HepG2 (cell line): Measurements from ENCODE around the gene TPTE2. TPM values are rescaled to one million over a fixed set of nuclear protein-coding genes. Genes with fewer than 3 reads are reported as not detected.
"Not testable (repeated sequence)": the region's sequence is repeated elsewhere in the genome, so short reads cannot be mapped to it uniquely, and the experiment has no call there.

Source experiments
- ATAC-seq: fragments of 200-7000 bp; cut with Tn5 transposase; 3 replicates; pipeline ENCODE4 v1.9.1; 2020; ENCODE audit warnings: mild to moderate bottlenecking, moderate library complexity
- BruUV-seq: library from RNA; stranded (reverse); fragments of 400-500 nt; replicated peaks from 2 replicates; lab custom pipeline; 2021; lab: Mats Ljungman, UMichigan
- CTCF ChIA-PET: fragments of 300-600 bp; formaldehyde crosslinking; extraction: SDS; loops from one replicate; lab custom pipeline; 2021; ENCODE audit warnings: low total read pairs, inconsistent platforms, low intra/inter-chr PET ratio; lab: Yijun Ruan, JAX
- POLR2A ChIA-PET: fragments of 350-600 bp; sonication (Branson Sonifier 250); formaldehyde crosslinking; loops from one replicate; lab custom pipeline; 2020; ENCODE audit warnings: antibody characterized with exemption, inconsistent platforms; lab: Yijun Ruan, JAX
- DNase-seq: peaks from one replicate; pipeline ENCODE4 v3.0.0-alpha.2; 2015; ENCODE audit warnings: low spot score
- FAIRE-seq: peaks from 3 replicates; lab custom pipeline; 2011; peaks lifted over from hg19 to GRCh38; lab: Jason Lieb, UNC
- H2AFZ ChIP-seq: one replicate; pipeline ENCODE4 v1.6.1; 2011; ENCODE audit warnings: low read length, inconsistent platforms
- H3K27ac ChIP-seq: fragments of 300-600 bp; 3 replicates; pipeline ENCODE4 v1.8.0; 2011; ENCODE audit warnings: mixed run types, mild to moderate bottlenecking, mixed read lengths, low read length, inconsistent platforms; ENCODE audit not compliant: insufficient read depth; ENCODE audit errors: extremely low read length
- H3K27me3 ChIP-seq, 2 experiments: fragments of 200-600 bp in 1 of 2; 2 replicates in 1 of 2; 3 replicates in 1 of 2; pipeline versions ENCODE4 v1.6.0 to v1.8.0; 2011; ENCODE audit warnings: low read length in 2 of 2, mild to moderate bottlenecking in 2 of 2, moderate library complexity in 2 of 2, inconsistent platforms in 1 of 2; ENCODE audit not compliant: insufficient read depth in 2 of 2, control insufficient read depth in 1 of 2
- H3K36me3 ChIP-seq, 2 experiments: fragments of 200-600 bp in 1 of 2; replicated peaks in 1 of 2; 2 replicates in 1 of 2; 3 replicates in 1 of 2; pipeline versions ENCODE4 v1.5.1 to v1.8.0; 2011; ENCODE audit warnings: low read length in 2 of 2, inconsistent platforms in 1 of 2; ENCODE audit not compliant: insufficient read depth in 2 of 2, control insufficient read depth in 1 of 2
- H3K4me1 ChIP-seq: 2 replicates; pipeline ENCODE4 v1.5.1; 2012; ENCODE audit warnings: low read length, inconsistent platforms; ENCODE audit not compliant: insufficient read depth
- H3K4me2 ChIP-seq: 2 replicates; pipeline ENCODE4 v1.6.0; 2011; ENCODE audit warnings: low read depth, low read length, inconsistent platforms
- H3K4me3 ChIP-seq, 3 experiments: fragments of 200-600 bp in 1 of 3; sonication (generic), shearing (Covaris generic) in 1 of 3; replicated peaks in 1 of 3; 2 replicates each; pipeline ENCODE4 v1.5.1; 2011 to 2016; ENCODE audit warnings: low read length in 3 of 3, inconsistent platforms in 2 of 3, low read depth in 2 of 3, mild to moderate bottlenecking in 2 of 3, control low read depth in 1 of 3, mixed read lengths in 1 of 3; ENCODE audit not compliant: insufficient read depth in 1 of 3
- H3K79me2 ChIP-seq: one replicate; pipeline ENCODE4 v1.6.1; 2011; ENCODE audit warnings: low read length, inconsistent platforms; ENCODE audit not compliant: insufficient read depth
- H3K9ac ChIP-seq: 2 replicates; pipeline ENCODE4 v1.6.0; 2011; ENCODE audit warnings: mild to moderate bottlenecking, low read depth, low read length, inconsistent platforms; ENCODE audit not compliant: insufficient read depth
- H3K9me3 ChIP-seq: 2 replicates; pipeline ENCODE4 v1.5.1; 2012; ENCODE audit warnings: mild to moderate bottlenecking, low read length
- H4K20me1 ChIP-seq: 2 replicates; pipeline ENCODE4 v1.6.0; 2011; ENCODE audit warnings: inconsistent platforms, mild to moderate bottlenecking, low read length, moderate library complexity; ENCODE audit not compliant: insufficient read depth
- CTCF ChIP-seq: sonication (generic); formaldehyde crosslinking; IDR thresholded peaks from 2 replicates; pipeline ENCODE4 v1.5.0; 2020; ENCODE audit warnings: mild to moderate bottlenecking, missing genetic modification reagents, moderate library complexity
- FOXP1 ChIP-seq, 2 experiments: fragments of 450-650 bp in 1 of 2; IDR thresholded peaks; 2 replicates each; pipeline ENCODE4 v1.6.1; 2017 to 2018; ENCODE audit warnings: antibody characterized with exemption in 1 of 2
- RAD21 ChIP-seq: fragments of 450-650 bp; formaldehyde crosslinking; IDR thresholded peaks from 2 replicates; pipeline ENCODE4 v1.5.0; 2020; ENCODE audit warnings: mild to moderate bottlenecking
- STAG1 ChIP-seq: sonication (generic); formaldehyde crosslinking; IDR thresholded peaks from 2 replicates; pipeline ENCODE4 v1.4.0; 2020; ENCODE audit warnings: missing genetic modification reagents
- ZNF12 ChIP-seq: sonication (generic); formaldehyde crosslinking; IDR thresholded peaks from 2 replicates; pipeline ENCODE4 v1.5.0; 2020; ENCODE audit warnings: missing genetic modification reagents
- WGBS: methylation state at CpG from one replicate; pipeline ENCODE4 v1.1.6; 2017; ENCODE audit warnings: low lambda C conversion rate; 5-methylcytosine and 5-hydroxymethylcytosine counted together
- in situ Hi-C: cut with HindIII; loops from 2 replicates; pipeline ENCODE4 v1.10.0; 2017; ENCODE audit warnings: low pct_unique_long_range_greater_than_20kb; ENCODE audit not compliant: extremely low pct_ligation_motif_present
- intact Hi-C: fragments of 100-400 bp; cut with micrococcal nuclease; formaldehyde crosslinking; loops from one replicate; pipeline ENCODE4 v1.10.0; 2022; ENCODE audit not compliant: unreplicated experiment
- polyA plus RNA-seq, 8 experiments: library from polyadenylated mRNA; depleted of rRNA in 3 of 8; stranded (reverse) in 7 of 8; unstranded in 1 of 8; fragments of >200 nt; fragmentation: Illumina TruSeq in 4 of 8; extraction: Trizol in 4 of 8; gene quantifications; 2 replicates each; pipeline versions ENCODE4 v1.2.1 to v1.2.3, GENCODE V29; 2011 to 2016; ENCODE audit warnings: low read depth in 4 of 8, missing spikeins in 1 of 8, mixed read lengths in 1 of 8; ENCODE audit not compliant: insufficient read depth in 1 of 8
- total RNA-seq, 5 experiments: library from RNA; depleted of rRNA; stranded (reverse); fragments of >200 nt; fragmentation: Illumina TruSeq; extraction: Trizol; gene quantifications; 2 replicates each; pipeline ENCODE4 v1.2.3, GENCODE V29; 2016; ENCODE audit warnings: low read depth in 1 of 5
- TF ChIP-seq, protein P1 (sequence below): sonication (generic); formaldehyde crosslinking; IDR thresholded peaks from 2 replicates; pipeline ENCODE4 v1.4.0; 2020; ENCODE audit warnings: missing genetic modification reagents

The TPTE2 gene
- total and polyA plus RNA-seq, 2 of the 13 experiments (the other 11 are each of a cell fraction or from before 2014, with no cell fraction given), result 0.07 TPM; not detected in 1

DNA sequence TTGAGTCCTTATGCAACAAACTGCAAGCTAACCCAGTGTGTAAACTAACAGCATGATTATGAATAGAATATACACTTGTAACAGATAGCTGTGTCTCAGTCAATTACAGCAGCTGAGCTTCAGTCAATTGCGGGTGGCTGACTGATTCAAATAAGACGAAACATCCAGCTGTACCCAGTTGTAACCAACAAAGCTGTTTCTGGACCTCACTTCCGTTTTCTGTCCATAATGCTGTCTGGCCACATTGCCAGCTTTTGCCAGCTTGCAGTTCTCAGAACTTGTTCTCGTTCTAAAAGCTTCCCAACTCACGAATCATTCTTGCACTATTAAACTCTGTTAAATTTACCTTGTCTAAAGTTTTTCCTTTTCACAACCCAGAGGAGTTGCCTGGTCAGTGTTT lies 53.7 kb downstream of the TPTE2 start:
- 0% methylated on average over 5 of the region's 5 CpGs for WGBS
- H3K9me3 ChIP-seq, DNase-seq, H3K27me3 ChIP-seq, intact Hi-C loops, in situ Hi-C loops, FAIRE-seq, H3K79me2 ChIP-seq, POLR2A ChIA-PET, CTCF ChIA-PET, H4K20me1 ChIP-seq, ATAC-seq, H3K9ac ChIP-seq, H2AFZ ChIP-seq, H3K27ac ChIP-seq, H3K4me1 ChIP-seq, H3K4me3 ChIP-seq, BruUV-seq, H3K36me3 ChIP-seq, H3K4me2 ChIP-seq: not testable (repeated sequence)

- H3K9me3 ChIP-seq, result peaks cover 15% of the 10 kb centered on the region
- H2AFZ ChIP-seq, H3K4me1 ChIP-seq, BruUV-seq, H3K79me2 ChIP-seq, H4K20me1 ChIP-seq, H3K27me3 ChIP-seq, intact Hi-C loops, H3K36me3 ChIP-seq, H3K27ac ChIP-seq, FAIRE-seq, H3K4me3 ChIP-seq, CTCF ChIA-PET, POLR2A ChIA-PET, in situ Hi-C loops, DNase-seq, H3K9ac ChIP-seq, H3K4me2 ChIP-seq, ATAC-seq: not testable (repeated sequence)
- WGBS, result 23% methylated on average over 7 of the region's 9 CpGs
Observed at GRCh38 chr13:19460126-19460525, 101.2 kb downstream of the TPTE2 start.

GRCh38 chr13:19439056-19439686 lies 122.2 kb downstream of the TPTE2 start:
- H3K27ac ChIP-seq; CTCF ChIA-PET; intact Hi-C loops; H3K9ac ChIP-seq; FAIRE-seq; H3K4me2 ChIP-seq; H3K4me3 ChIP-seq; H3K79me2 ChIP-seq; H4K20me1 ChIP-seq; H3K27me3 ChIP-seq; H2AFZ ChIP-seq; H3K4me1 ChIP-seq; POLR2A ChIA-PET; H3K36me3 ChIP-seq; in situ Hi-C loops; BruUV-seq; H3K9me3 ChIP-seq; ATAC-seq; TF ChIP-seq FOXP1 (IDR thresholded peaks at IDR 0.05): not testable (repeated sequence)
- WGBS, result 0% methylated on average over 2 of the region's 2 CpGs
- DNase-seq, result peak; percentile 40
- TF ChIP-seq, protein P1, sequence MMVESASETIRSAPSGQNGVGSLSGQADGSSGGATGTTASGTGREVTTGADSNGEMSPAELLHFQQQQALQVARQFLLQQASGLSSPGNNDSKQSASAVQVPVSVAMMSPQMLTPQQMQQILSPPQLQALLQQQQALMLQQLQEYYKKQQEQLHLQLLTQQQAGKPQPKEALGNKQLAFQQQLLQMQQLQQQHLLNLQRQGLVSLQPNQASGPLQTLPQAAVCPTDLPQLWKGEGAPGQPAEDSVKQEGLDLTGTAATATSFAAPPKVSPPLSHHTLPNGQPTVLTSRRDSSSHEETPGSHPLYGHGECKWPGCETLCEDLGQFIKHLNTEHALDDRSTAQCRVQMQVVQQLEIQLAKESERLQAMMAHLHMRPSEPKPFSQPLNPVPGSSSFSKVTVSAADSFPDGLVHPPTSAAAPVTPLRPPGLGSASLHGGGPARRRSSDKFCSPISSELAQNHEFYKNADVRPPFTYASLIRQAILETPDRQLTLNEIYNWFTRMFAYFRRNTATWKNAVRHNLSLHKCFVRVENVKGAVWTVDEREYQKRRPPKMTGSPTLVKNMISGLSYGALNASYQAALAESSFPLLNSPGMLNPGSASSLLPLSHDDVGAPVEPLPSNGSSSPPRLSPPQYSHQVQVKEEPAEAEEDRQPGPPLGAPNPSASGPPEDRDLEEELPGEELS, result 0 out of 2 replicates have a peak, but pooled peaks have one; percentile 37
- TF ChIP-seq RAD21, result 0 out of 2 replicates have a peak, but pooled peaks have one; percentile 20
- TF ChIP-seq FOXP1 (CRISPR knock-in tag; IDR thresholded peaks at IDR 0.05), result peak; percentile 42; the same call in 1 of the 2 replicates
- peak; percentile 72 for TF ChIP-seq STAG1 (CRISPR knock-in tag)
- TF ChIP-seq ZNF12 (CRISPR knock-in tag), result peak; percentile 44; the same call in 1 of the 2 replicates
- peak; percentile 66 for TF ChIP-seq CTCF (CRISPR knock-in tag)
